B cell (primary cell): ENCODE results near the gene LIN7B. TPM values are rescaled to one million over a fixed set of nuclear protein-coding genes. Genes with fewer than 3 reads are reported as not detected.
"Not testable (repeated sequence)": the region's sequence is repeated elsewhere in the genome, so short reads cannot be mapped to it uniquely, and the experiment has no call there.

Source experiments
- ATAC-seq: fragments of 200-7000 bp; cut with Tn5 transposase; one replicate; pipeline ENCODE4 v1.10.0; 2021; ENCODE audit warnings: low read depth, mild to moderate bottlenecking, moderate number of reproducible peaks, moderate library complexity
- CTCF ChIA-PET: fragments of 350-600 bp; sonication (Branson Sonifier 250); formaldehyde crosslinking; loops from one replicate; lab custom pipeline; 2021; ENCODE audit warnings: antibody characterized with exemption, inconsistent platforms; lab: Charles Lee
- POLR2A ChIA-PET: fragments of 350-600 bp; sonication (Branson Sonifier 250); formaldehyde crosslinking; loops from one replicate; lab custom pipeline; 2021; ENCODE audit warnings: antibody characterized with exemption; lab: Charles Lee
- DNase-seq: peaks from one replicate; pipeline ENCODE4 v3.0.0; 2013
- H2AFZ ChIP-seq: 2 replicates; pipeline ENCODE4 v1.6.1; 2012; ENCODE audit warnings: mild to moderate bottlenecking, low read depth, low read length; ENCODE audit not compliant: insufficient read depth, poor library complexity, severe bottlenecking
- H3K27ac ChIP-seq, 2 donors: 1 replicate in 1 of 2; 2 replicates in 1 of 2; pipeline ENCODE4 v1.5.1; 2012 to 2013; ENCODE audit warnings: low read length in 2 of 2, mild to moderate bottlenecking in 2 of 2, moderate library complexity in 1 of 2
- H3K27me3 ChIP-seq, 4 experiments: fragments of 200-600 bp in 1 of 4; sonication (generic) in 1 of 4; replicated peaks in 1 of 4; 1 replicate in 2 of 4; 2 replicates in 2 of 4; pipeline versions ENCODE4 v1.6.1 to v1.7.0; 2013 to 2016; ENCODE audit warnings: low read length in 3 of 4, mild to moderate bottlenecking in 2 of 4, mixed read lengths in 1 of 4, moderate library complexity in 1 of 4; ENCODE audit not compliant: insufficient read depth in 4 of 4, control insufficient read depth in 3 of 4; ENCODE audit errors: control extremely low read depth in 1 of 4
- H3K36me3 ChIP-seq, 2 experiments: replicated peaks in 1 of 2; 1 replicate in 1 of 2; 2 replicates in 1 of 2; pipeline versions ENCODE4 v1.6.1 to v1.7.1; 2013; ENCODE audit warnings: low read length in 1 of 2; ENCODE audit not compliant: insufficient read depth in 2 of 2, control insufficient read depth in 1 of 2; ENCODE audit errors: control extremely low read depth in 1 of 2, extremely low read depth in 1 of 2
- H3K4me1 ChIP-seq, 2 donors: fragments of 200-600 bp in 1 of 2; sonication (generic) in 1 of 2; 1 replicate in 1 of 2; 2 replicates in 1 of 2; pipeline versions ENCODE4 v1.5.1 to v1.6.1; 2013 to 2017; ENCODE audit warnings: low read length in 2 of 2; ENCODE audit not compliant: control insufficient read depth in 2 of 2, insufficient read depth in 2 of 2
- H3K4me2 ChIP-seq: replicated peaks from 2 replicates; pipeline ENCODE3; 2012; ENCODE audit warnings: mild to moderate bottlenecking, low read depth, low read length; ENCODE audit not compliant: poor library complexity, severe bottlenecking
- H3K4me3 ChIP-seq, 5 experiments: fragments of 200-600 bp in 1 of 5; sonication (generic) in 1 of 5; 1 replicate in 3 of 5; 2 replicates in 2 of 5; pipeline versions ENCODE4 v1.5.1 to v1.7.0; 2011 to 2016; ENCODE audit warnings: low read length in 4 of 5, mild to moderate bottlenecking in 4 of 5, low read depth in 2 of 5, control low read depth in 1 of 5, moderate library complexity in 1 of 5; ENCODE audit not compliant: insufficient read depth in 1 of 5; ENCODE audit errors: control extremely low read depth in 1 of 5, extremely low read depth in 1 of 5
- H3K79me2 ChIP-seq: fragments of 200-600 bp; sonication (generic); one replicate; pipeline ENCODE4 v1.6.0; 2016; ENCODE audit warnings: low read length; ENCODE audit not compliant: control insufficient read depth, insufficient read depth
- H3K9ac ChIP-seq: fragments of 200-600 bp; sonication (generic); 2 replicates; pipeline ENCODE4 v1.6.1; 2017; ENCODE audit warnings: mild to moderate bottlenecking, low read length, moderate library complexity
- H3K9me3 ChIP-seq, 3 donors: one replicate each; pipeline versions ENCODE4 v1.6.1 to v1.7.1; 2013; ENCODE audit warnings: low read length in 2 of 3; ENCODE audit not compliant: control insufficient read depth in 2 of 3, insufficient read depth in 1 of 3; ENCODE audit errors: control extremely low read depth in 1 of 3
- H4K20me1 ChIP-seq: 2 replicates; pipeline ENCODE4 v1.6.0; 2012; ENCODE audit warnings: mild to moderate bottlenecking, low read length; ENCODE audit not compliant: insufficient read depth, control insufficient read depth, poor library complexity, severe bottlenecking
- H3K27ac Mint-ChIP-seq: one replicate; pipeline ENCODE4 v1.8.0; 2021; ENCODE audit warnings: mixed read lengths
- H3K27me3 Mint-ChIP-seq: one replicate; pipeline ENCODE4 v1.8.0; 2021; ENCODE audit warnings: mixed read lengths
- H3K4me1 Mint-ChIP-seq: one replicate; pipeline ENCODE4 v1.8.0; 2021; ENCODE audit warnings: mixed read lengths
- H3K4me3 Mint-ChIP-seq: one replicate; pipeline ENCODE4 v1.8.0; 2021; ENCODE audit warnings: mixed read lengths
- H3K9me3 Mint-ChIP-seq: one replicate; pipeline ENCODE4 v1.8.0; 2022; ENCODE audit warnings: mixed read lengths; ENCODE audit not compliant: insufficient read depth
- CTCF ChIP-seq: fragments of 200-600 bp; IDR thresholded peaks from one replicate; pipeline ENCODE4 v1.8.0; 2022; ENCODE audit warnings: antibody characterized with exemption, mild to moderate bottlenecking
- EZH2 ChIP-seq: IDR thresholded peaks from 2 replicates; pipeline ENCODE4 v1.6.1; 2012; ENCODE audit warnings: borderline replicate concordance, low read depth, mild to moderate bottlenecking, moderate library complexity, low read length; ENCODE audit not compliant: insufficient read depth, poor library complexity, severe bottlenecking
- WGBS: methylation state at CpG from one replicate; pipeline ENCODE4 v1.1.5; 2013; ENCODE audit warnings: missing lambda C conversion rate; ENCODE audit not compliant: insufficient coverage; 5-methylcytosine and 5-hydroxymethylcytosine counted together
- intact Hi-C: fragments of 100-400 bp; cut with micrococcal nuclease; formaldehyde crosslinking; loops from one replicate; pipeline ENCODE4 v1.10.0; 2022
- polyA plus RNA-seq: library from polyadenylated mRNA; depleted of rRNA; stranded (reverse); fragments of >200 nt; gene quantifications from 2 replicates; pipeline ENCODE4 v1.2.3, GENCODE V29; 2012
- total RNA-seq, 2 donors: library from RNA; stranded (reverse); fragments of 120-200 nt in 1 of 2; gene quantifications; 1 replicate in 1 of 2; 2 replicates in 1 of 2; pipeline versions ENCODE4 v1.2.3 to v1.2.4, GENCODE V29; 2013 to 2022

LIN7B gene
- total and polyA plus RNA-seq, 2 donors (not counting 1 experiment from before 2014, with no cell fraction given) = 7.4 to 12.4 TPM

GRCh38 chr19:49123285-49123684, 9.1 kb downstream of the LIN7B start:
- intact Hi-C loops, H3K27me3 Mint-ChIP-seq, H3K27ac ChIP-seq, POLR2A ChIA-PET, H2AFZ ChIP-seq, H3K4me3 ChIP-seq, H3K9me3 Mint-ChIP-seq, H3K36me3 ChIP-seq, H3K79me2 ChIP-seq, H3K27ac Mint-ChIP-seq, H4K20me1 ChIP-seq, H3K4me2 ChIP-seq, H3K9ac ChIP-seq, H3K4me3 Mint-ChIP-seq, H3K9me3 ChIP-seq, DNase-seq, ATAC-seq: not testable (repeated sequence)
- H3K4me1 Mint-ChIP-seq = peaks cover 21% of the 10 kb centered on the region
- H3K4me1 ChIP-seq = peaks cover 15 to 22% of the 10 kb centered on the region in 2 donors
- 94% methylated on average over 11 of the region's 11 CpGs for WGBS
- peaks cover 0 to 11% (median 2%) of the 10 kb centered on the region in 4 experiments for H3K27me3 ChIP-seq
- CTCF ChIA-PET = interaction anchor here (0.7 kb wide), 1 partner anchor 17 kb away, joined by 4 read pairs; no protein-coding TSS in a partner anchor

GRCh38 chr19:49125025-49125731, 11.0 kb downstream of the LIN7B start:
- peaks cover 0 to 11% (median 0%) of the 10 kb centered on the region in 3 donors for H3K9me3 ChIP-seq
- peaks cover 0 to 6% (median 0%) of the 10 kb centered on the region in 4 experiments for H3K27me3 ChIP-seq
- ATAC-seq (no peak), DNase-seq (no peak)
- no peak overlapping the region for H2AFZ ChIP-seq
- H4K20me1 ChIP-seq = no peaks in the 10 kb centered on the region
- H3K36me3 ChIP-seq = no peaks in the 10 kb centered on the region
- Mint-ChIP-seq H3K4me1 (peaks cover 22% of the 10 kb centered on the region), H3K4me3 (no peak overlapping the region), H3K27me3 (peaks cover 6% of the 10 kb centered on the region), H3K9me3 (no peaks in the 10 kb centered on the region), H3K27ac (no peak overlapping the region)
- H3K79me2 ChIP-seq = no peaks in the 10 kb centered on the region
- H3K9ac ChIP-seq = no peak overlapping the region
- H3K4me3 ChIP-seq = no peak overlapping the region
- ChIA-PET CTCF (no interaction called here), POLR2A (no interaction called here)
- TF ChIP-seq EZH2 (no peak), CTCF (no peak)
- 87% methylated on average over 22 of the region's 23 CpGs for WGBS
- H3K27ac ChIP-seq = no peak overlapping the region
- intact Hi-C loops = loop anchor here (5.0 kb wide), 1 partner anchor 682 kb away; no protein-coding TSS in a partner anchor
- H3K4me2 ChIP-seq = no peak overlapping the region
- H3K4me1 ChIP-seq = peaks cover 13 to 16% of the 10 kb centered on the region in 2 donors
